ENCODE measurements around the gene TUBAL3. TPM values are rescaled to one million over a fixed set of nuclear protein-coding genes. Genes with fewer than 3 reads are reported as not detected.

The TUBAL3 gene
- total RNA-seq (2012; rRNA removed) = not detected in 2 replicates
- not detected in 2 replicates for polyA plus RNA-seq (2012; rRNA removed)
- not detected in 2 replicates for polyA plus RNA-seq (2012; cell fraction: cytosol; rRNA removed)
- polyA plus RNA-seq (2012; cell fraction: nucleus; rRNA removed; ENCODE audit: low replicate concordance) = not detected in 2 replicates
- not detected for Bru-seq, nascent RNA
- BruChase-seq, experiment 1, labeled RNA remaining after a 6-hour chase = not detected
- BruChase-seq, experiment 2, labeled RNA remaining after a 2-hour chase = not detected
- long read RNA-seq = 0 reads

GRCh38 chr10:5404208-5405041 is at the start of gene TUBAL3:
TSS of gene TUBAL3 (minus strand) at chr10:5404828. CDS start at chr10:5404792, 36 bp downstream.
- no peak within 1 kb of the TSS for H2AK9ac ChIP-seq (replicated peaks; ENCODE audit: low read depth, low read length, poor library complexity)
- H2BK15ac ChIP-seq (ENCODE audit: low read depth, low read length) = no peak within 1 kb of the TSS
- no peak within 1 kb of the TSS for H4K5ac ChIP-seq (ENCODE audit: low read depth, low read length)
- no peak within 1 kb of the TSS for H3K18ac ChIP-seq (ENCODE audit: low read depth, low read length)
- dilution Hi-C loops (cut with HindIII; ENCODE audit: low sequenced_read_pairs, unreplicated experiment) = no loop called here
- H3K4me2 ChIP-seq (ENCODE audit: low read depth, low read length) = no peak within 1 kb of the TSS
- H2BK5ac ChIP-seq (ENCODE audit: low read depth, low read length, poor library complexity, severe bottlenecking) = no peak within 1 kb of the TSS
- no peak within 1 kb of the TSS for H3K4me3 ChIP-seq (ENCODE audit: insufficient read depth, low read depth, low read length)
- no peaks in the 10 kb centered on the region for H3K9me1 ChIP-seq (ENCODE audit: insufficient read depth, low read length)
- H4K91ac ChIP-seq (ENCODE audit: insufficient read depth, low read depth, low read length) = no peak within 1 kb of the TSS
- H3K23ac ChIP-seq (ENCODE audit: low read depth, low read length) = no peak within 1 kb of the TSS
- no peak within 1 kb of the TSS for H3K14ac ChIP-seq (replicated peaks; ENCODE audit: low read depth, low read length)
- no peak within 1 kb of the TSS for H2AK5ac ChIP-seq (ENCODE audit: low read depth, low read length)
- no peaks in the 10 kb centered on the region for H3K9me3 ChIP-seq (ENCODE audit: control insufficient read depth, insufficient read depth, low read length)
- no peak within 1 kb of the TSS for H2AFZ ChIP-seq (replicated peaks; ENCODE audit: low read length, poor library complexity)
- H3K36me3 ChIP-seq (ENCODE audit: control insufficient read depth, insufficient read depth, low read length) = no peaks in the 10 kb centered on the region
- no peak within 1 kb of the TSS for H2BK120ac ChIP-seq (ENCODE audit: low read depth, low read length)
- no peaks in the 10 kb centered on the region for H4K20me1 ChIP-seq (ENCODE audit: insufficient read depth, low read length)
- no peak within 1 kb of the TSS for H3K9ac ChIP-seq (ENCODE audit: low read depth, low read length)
- H3K4ac ChIP-seq (ENCODE audit: low read depth, low read length) = no peak within 1 kb of the TSS
- H3K79me1 ChIP-seq (ENCODE audit: low read depth in 1 of 2, low read length in 2 of 2) = no peaks in the 10 kb centered on the region
- ChIA-PET CTCF (interaction anchor here (1.6 kb wide), 1 partner anchor 24 kb away, joined by 3 read pairs; no protein-coding TSS in a partner anchor), POLR2A (ENCODE audit: unreplicated experiment) (no interaction called here)
- no TSS peak for BruUV-seq (replicated peaks)
- H3K56ac ChIP-seq (ENCODE audit: extremely low read depth, insufficient read depth, low read length) = no peak within 1 kb of the TSS
- H4K8ac ChIP-seq (ENCODE audit: low read depth in 2 of 2, low read length in 2 of 2) = no peak within 1 kb of the TSS
- H3K27ac ChIP-seq (ENCODE audit: insufficient read depth, low read length) = no peak within 1 kb of the TSS
- intact Hi-C loops (cut with micrococcal nuclease) = loop anchor here (10.0 kb wide), 1 partner anchor 1720 kb away; no protein-coding TSS in a partner anchor
- no CpG with 5 or more reads among the region's 8 CpGs for WGBS, 2 experiments (ENCODE audit: extremely low coverage in 2 of 2, insufficient read length in 1 of 2)
- H2BK20ac ChIP-seq (ENCODE audit: low read depth, low read length) = no peak within 1 kb of the TSS
- no peaks in the 10 kb centered on the region for H3K4me1 ChIP-seq (ENCODE audit: control insufficient read depth, insufficient read depth, low read length)
- H3K27me3 ChIP-seq (ENCODE audit: control insufficient read depth, insufficient read depth, low read length) = peaks cover 7% of the 10 kb centered on the region
- in situ Hi-C loops (cut with MboI; ENCODE audit: low sequenced_read_pairs) = no loop called here
- no peak for ATAC-seq (ENCODE audit: low read depth)
- TF ChIP-seq RFX5 (IDR thresholded peaks at IDR 0.05; ENCODE audit: low read depth, low read length) (no peak), BHLHE40 (IDR thresholded peaks at IDR 0.05; ENCODE audit: low read depth, low read length) (no peak), MAFK (IDR thresholded peaks at IDR 0.05; ENCODE audit: low read depth, low read length) (no peak), RAD21 (IDR thresholded peaks at IDR 0.05; ENCODE audit: low read length) (no peak)
- TF ChIP-seq, protein P1, sequence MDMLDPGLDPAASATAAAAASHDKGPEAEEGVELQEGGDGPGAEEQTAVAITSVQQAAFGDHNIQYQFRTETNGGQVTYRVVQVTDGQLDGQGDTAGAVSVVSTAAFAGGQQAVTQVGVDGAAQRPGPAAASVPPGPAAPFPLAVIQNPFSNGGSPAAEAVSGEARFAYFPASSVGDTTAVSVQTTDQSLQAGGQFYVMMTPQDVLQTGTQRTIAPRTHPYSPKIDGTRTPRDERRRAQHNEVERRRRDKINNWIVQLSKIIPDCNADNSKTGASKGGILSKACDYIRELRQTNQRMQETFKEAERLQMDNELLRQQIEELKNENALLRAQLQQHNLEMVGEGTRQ (IDR thresholded peaks at IDR 0.05; ENCODE audit: low read depth, low read length) = no peak
- TF ChIP-seq, protein P2, sequence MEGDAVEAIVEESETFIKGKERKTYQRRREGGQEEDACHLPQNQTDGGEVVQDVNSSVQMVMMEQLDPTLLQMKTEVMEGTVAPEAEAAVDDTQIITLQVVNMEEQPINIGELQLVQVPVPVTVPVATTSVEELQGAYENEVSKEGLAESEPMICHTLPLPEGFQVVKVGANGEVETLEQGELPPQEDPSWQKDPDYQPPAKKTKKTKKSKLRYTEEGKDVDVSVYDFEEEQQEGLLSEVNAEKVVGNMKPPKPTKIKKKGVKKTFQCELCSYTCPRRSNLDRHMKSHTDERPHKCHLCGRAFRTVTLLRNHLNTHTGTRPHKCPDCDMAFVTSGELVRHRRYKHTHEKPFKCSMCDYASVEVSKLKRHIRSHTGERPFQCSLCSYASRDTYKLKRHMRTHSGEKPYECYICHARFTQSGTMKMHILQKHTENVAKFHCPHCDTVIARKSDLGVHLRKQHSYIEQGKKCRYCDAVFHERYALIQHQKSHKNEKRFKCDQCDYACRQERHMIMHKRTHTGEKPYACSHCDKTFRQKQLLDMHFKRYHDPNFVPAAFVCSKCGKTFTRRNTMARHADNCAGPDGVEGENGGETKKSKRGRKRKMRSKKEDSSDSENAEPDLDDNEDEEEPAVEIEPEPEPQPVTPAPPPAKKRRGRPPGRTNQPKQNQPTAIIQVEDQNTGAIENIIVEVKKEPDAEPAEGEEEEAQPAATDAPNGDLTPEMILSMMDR (conservative IDR thresholded peaks at IDR 0.05; ENCODE audit: low read depth, low read length) = no peak
- DNase-seq = no peak
